GM19467 (cell line): Measurements from ENCODE around the gene EIF3K.

Source experiments
- ATAC-seq: cut with Tn5 transposase; IDR thresholded peaks from one replicate; pipeline ENCODE4 v1.9.1; 2021; ENCODE audit warnings: mild to moderate bottlenecking, moderate library complexity; ENCODE audit not compliant: unreplicated experiment

The EIF3K gene

GRCh38 chr19:38648769-38649304 is 29.8 kb downstream of the EIF3K start:
- ATAC-seq: no peak

DNA sequence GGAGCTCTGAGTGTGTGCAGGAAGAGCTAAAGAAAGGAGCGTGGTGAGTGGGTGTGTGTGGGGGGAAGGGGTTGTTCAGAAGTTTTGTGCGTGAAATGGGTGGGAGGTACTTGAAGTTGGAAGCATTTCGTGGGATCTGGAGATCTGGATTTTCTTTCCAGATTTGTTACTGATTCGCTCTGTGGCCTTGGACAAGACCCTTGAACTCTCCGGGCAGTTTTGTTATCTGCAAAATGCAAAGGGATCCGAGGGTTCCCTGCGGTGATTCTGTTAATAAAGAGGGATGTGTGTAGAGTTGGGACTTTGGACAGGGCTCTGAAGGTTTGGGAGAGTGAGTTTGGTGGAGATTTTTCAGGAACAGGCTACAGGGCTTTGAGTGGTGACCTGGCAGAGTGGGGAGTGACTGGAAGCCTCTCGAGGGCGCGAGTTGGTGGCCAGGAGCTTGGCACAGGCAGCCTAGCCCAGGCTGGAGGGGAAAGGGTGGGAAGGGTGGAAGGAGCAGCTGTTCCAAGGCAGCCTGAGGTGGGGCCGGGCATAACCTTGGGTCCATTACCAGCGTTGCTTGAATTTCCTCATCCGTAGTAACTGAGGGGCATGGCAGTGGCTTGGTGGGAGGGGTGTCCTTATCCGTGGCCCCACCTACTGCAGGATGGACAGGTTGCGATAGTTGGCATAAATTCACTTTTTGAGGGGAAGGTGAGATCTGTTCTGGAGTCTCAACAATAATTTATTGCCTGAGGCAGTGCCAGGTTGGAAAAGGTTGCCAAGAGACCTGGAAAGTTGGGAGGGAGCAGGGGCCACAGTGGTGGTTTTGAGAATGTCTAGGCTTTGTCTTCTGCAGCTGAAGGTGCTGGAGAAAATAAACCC is 30.6 kb downstream of the EIF3K start:
- no peak for ATAC-seq

GRCh38 chr19:38650172-38650775 is 31.3 kb downstream of the EIF3K start:
- no peak for ATAC-seq

- no peak for ATAC-seq
These were observed 32.1 kb downstream of the EIF3K start for GRCh38 chr19:38650911-38651584.

- no peak for ATAC-seq
These were observed 34.1 kb downstream of the EIF3K start for GRCh38 chr19:38653028-38653571.

GRCh38 chr19:38654628-38655055 is 35.7 kb downstream of the EIF3K start:
- no peak for ATAC-seq

- ATAC-seq: no peak
These were observed 36.3 kb downstream of the EIF3K start for GRCh38 chr19:38655148-38655824.

- no peak for ATAC-seq
These were observed 37.4 kb downstream of the EIF3K start for GRCh38 chr19:38656171-38656981.

DNA sequence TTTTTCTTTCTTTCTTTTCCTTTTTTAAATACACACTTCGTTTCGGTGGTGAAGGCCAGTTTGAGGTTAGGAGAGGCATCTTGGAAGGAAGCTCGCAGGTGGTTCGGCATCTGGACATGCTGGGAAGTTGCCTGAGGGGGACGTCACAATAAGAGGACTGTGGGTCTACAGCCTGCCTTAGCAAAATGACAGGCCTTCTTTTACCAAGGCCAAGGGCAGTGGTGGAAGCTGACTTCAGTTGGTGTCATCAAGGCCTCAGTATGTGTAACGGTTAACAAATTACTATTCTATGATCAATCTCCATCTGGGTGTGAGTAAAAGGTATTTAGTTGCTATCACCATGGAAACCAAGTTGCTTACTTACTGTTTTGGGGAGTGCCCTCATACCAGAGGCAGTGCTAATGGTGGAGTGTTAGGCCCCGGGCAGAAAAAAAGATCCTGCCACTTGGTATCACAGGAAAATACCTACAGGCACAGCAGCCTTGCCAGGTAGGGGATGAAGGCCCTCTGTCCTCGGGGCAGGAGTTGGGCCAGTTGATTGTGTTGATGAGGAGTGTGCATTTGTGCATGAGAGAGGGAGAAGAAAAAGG is 38.7 kb downstream of the EIF3K start:
- ATAC-seq: no peak

DNA sequence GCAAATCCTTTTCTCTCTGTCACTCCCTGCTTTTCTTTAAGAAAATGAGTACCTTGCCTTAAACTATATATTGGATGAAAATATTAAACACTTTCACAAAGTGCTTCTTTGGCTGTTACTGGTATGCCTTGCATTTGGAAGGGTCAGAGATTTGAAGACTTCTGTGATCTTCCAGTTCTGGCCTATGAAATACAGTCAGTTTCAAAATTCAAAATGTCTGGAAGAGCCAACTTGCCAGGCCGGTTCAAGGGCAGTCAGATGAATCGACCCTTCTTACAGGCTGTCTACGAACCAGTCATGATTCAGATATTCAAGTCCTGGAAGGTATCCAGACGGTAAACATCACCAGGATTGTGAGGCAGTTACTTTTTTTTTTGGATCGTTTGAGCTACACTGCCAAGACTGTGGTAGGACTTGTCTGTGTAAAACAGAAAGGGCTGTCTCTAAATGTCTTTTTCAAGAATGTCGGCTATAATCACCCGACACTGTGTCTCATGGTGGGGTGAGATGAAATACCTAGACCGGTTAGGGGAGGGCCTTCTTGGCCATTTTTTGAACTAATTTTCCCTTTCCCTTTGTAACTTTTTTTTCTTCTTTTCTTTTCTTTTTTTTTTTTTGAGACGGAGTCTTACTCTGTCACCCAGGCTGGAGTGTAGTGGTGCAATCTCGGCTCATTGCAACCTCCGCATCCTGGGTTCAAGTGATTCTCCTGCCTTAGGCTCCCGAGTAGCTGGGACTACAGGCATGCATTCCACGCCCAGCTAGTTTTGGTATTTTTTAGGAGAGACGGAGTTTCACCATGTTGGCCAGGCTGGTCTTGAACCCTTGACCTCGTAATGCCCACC is 39.7 kb downstream of the EIF3K start:
- ATAC-seq: no peak

DNA sequence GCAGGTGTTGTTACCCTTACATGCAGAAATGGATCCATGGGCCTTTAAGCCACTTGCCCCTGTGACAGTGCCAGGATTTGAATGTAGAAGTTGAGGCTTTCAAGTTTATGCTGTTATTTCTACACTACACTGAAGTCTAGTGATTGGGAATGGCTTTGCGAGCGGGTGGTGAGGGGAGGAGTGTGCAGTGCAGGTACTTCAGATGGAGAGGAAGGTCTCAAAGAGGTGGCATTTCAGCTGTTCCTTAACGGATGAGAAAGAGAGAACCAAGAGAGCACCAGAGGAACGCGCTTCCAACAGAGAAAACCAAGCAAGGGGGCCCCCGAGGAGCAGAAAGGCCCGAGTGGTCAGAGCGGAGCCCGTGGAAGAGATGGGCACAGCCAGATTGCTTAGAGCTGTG is 41.7 kb downstream of the EIF3K start:
- ATAC-seq: no peak

DNA sequence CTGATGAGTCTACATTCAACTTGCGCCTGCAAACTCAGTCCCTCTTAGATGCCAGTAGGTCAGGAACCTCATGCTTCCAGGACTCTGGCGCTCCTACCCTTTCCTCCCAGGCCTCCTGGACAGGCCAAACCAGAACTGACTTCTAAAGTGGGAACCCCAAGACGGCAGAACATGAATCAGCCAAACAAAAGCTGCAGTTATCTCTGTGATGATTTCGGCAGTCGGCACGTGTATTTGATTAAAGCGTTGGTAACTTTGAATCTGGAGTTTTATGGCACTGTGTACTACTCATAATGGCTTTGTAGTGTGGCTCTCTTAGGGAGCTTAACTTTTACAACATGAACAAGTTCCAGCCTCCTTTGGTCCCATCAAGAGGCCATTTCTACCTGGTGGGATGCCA is 42.1 kb downstream of the EIF3K start:
- no peak for ATAC-seq

DNA sequence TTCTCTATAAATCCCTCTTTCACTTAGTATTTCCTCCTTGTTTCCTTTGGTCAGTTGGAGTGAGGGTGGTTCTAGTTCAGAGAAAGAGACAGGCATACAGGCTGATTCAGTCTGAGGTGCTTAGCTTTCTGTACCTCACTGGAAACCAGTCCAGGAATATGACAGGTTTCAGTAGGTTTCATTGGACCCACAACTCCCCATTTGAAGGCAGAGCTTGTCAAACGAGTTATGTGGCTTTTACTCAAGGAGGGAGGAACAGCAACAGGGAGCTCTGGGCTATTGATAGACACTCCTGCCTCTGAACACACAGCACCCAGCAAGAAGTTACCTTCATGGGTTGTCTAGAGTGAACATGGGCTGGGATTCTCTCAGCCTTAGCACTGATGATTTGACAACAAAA is 43.0 kb downstream of the EIF3K start:
- ATAC-seq: no peak

GRCh38 chr19:38662537-38663155 is 43.7 kb downstream of the EIF3K start:
- no peak for ATAC-seq

DNA sequence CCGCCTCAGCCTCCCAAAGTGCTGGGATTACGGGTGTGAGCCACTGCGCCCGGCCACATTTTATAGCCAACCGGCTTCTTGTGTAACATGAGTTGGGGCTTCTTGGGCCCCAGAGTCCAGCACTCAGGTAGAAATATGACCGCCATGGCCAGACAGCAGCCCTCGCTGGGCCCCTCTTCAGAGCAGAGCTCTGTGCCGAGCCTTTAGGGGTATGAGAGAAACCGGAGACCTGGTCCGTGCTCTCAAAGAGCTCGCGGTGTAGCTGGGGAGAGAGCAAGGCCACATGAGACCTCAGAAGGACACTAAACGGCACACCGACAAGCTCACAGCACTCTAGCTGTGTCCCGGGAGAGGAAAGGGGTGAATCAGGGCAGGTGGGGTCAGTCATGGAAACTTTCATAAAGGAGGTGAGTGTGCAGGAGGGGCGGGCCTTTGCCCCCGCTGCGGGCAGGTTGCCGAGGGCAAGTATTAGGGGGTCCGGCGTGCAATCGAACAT is 44.2 kb downstream of the EIF3K start:
- no peak for ATAC-seq

- ATAC-seq: no peak
These were observed 45.0 kb downstream of the EIF3K start for GRCh38 chr19:38663957-38664502.

- no peak for ATAC-seq
These were observed 45.7 kb downstream of the EIF3K start for GRCh38 chr19:38664503-38665211.
